Measurements from ENCODE around the gene IPCEF1. TPM values are rescaled to one million over a fixed set of nuclear protein-coding genes. Genes with fewer than 3 reads are reported as not detected.

Gene IPCEF1
- total and polyA plus RNA-seq, 2 experiments from 2014 or later: not detected

DNA sequence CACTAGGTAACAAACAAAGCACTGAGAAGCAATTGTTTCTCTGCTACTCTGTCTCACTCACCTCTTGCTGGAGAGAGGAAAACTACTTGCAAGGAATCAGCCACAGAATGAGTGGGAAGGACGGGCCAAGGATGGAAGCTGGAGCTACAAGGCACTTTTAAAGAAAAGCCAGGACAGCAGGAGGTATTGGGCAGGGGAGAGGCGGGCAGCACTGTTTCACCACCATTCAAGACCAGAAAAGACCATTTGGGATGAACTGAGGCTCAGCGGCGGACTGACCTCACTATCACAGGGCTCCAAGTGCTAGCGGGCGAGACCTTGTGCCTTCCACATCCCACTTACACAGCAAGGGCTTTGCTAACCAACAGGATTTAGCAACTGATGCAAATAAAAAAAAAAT is 137.4 kb downstream of the IPCEF1 start:
- Histone ChIP-seq H3K27me3 (replicated peaks; ENCODE audit: insufficient read depth) (no peaks in the 10 kb centered on the region), H3K4me3 (no peak overlapping the region), H3F3A (ENCODE audit: insufficient read depth) (no peaks in the 10 kb centered on the region), H3K9me2 (ENCODE audit: insufficient read depth) (no peaks in the 10 kb centered on the region), H4K20me1 (ENCODE audit: insufficient read depth) (no peaks in the 10 kb centered on the region), H3K4me1 (ENCODE audit: insufficient read depth) (no peaks in the 10 kb centered on the region), H3K4me2 (ENCODE audit: unreplicated experiment) (no peak overlapping the region), H2AFZ (no peak overlapping the region), H3K9ac (no peak overlapping the region), H3K27ac (no peak overlapping the region), H3K36me3 (ENCODE audit: low read depth) (no peaks in the 10 kb centered on the region), H3K9me3 (ENCODE audit: low read depth) (no peaks in the 10 kb centered on the region), H3K79me2 (ENCODE audit: insufficient read depth) (no peaks in the 10 kb centered on the region)
- no peak for TF ChIP-seq EZH2phosphoT487 (IDR thresholded peaks at IDR 0.05; ENCODE audit: insufficient read depth, low read depth)
- in situ Hi-C loops (cut with MboI): no loop called here
- 59 to 62% methylated on average over 6 of the region's 6 CpGs for WGBS, 2 experiments (ENCODE audit: low coverage in 1 of 2, low lambda C conversion rate in 2 of 2, missing lambda C conversion rate in 2 of 2)
- no peak for DNase-seq

DNA sequence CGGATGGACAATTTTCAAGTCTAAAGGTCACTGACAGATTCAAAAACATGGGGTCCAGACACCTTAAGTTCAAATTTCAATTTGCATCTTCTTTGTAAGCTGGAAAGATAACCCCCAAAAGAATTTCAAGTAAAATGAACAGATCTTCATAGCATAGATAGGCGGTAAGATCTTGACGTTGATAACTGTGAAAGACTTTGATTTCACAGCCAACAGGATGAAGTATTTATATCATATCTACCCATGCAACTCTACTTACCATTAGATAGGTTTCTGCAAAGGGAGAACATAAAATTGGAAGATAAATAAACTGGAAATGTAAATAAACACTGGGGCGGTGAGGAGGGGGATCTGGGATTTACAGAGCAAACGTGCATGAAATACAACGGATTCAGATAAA is 137.8 kb downstream of the IPCEF1 start:
- H3K27ac ChIP-seq: no peak overlapping the region
- no peaks in the 10 kb centered on the region for H3K9me3 ChIP-seq (ENCODE audit: low read depth)
- no peak overlapping the region for H3K4me2 ChIP-seq (ENCODE audit: unreplicated experiment)
- H3K4me3 ChIP-seq: no peak overlapping the region
- no peak for TF ChIP-seq EZH2 (IDR thresholded peaks at IDR 0.05; ENCODE audit: insufficient read depth, poor library complexity, severe bottlenecking)
- TF ChIP-seq EZH2phosphoT487 (IDR thresholded peaks at IDR 0.05; ENCODE audit: insufficient read depth, low read depth): no peak
- H2AFZ ChIP-seq: no peak overlapping the region
- H3K36me3 ChIP-seq (ENCODE audit: low read depth): no peaks in the 10 kb centered on the region
- H3K9me2 ChIP-seq (ENCODE audit: insufficient read depth): no peaks in the 10 kb centered on the region
- H3K9ac ChIP-seq: no peak overlapping the region
- no peaks in the 10 kb centered on the region for H3F3A ChIP-seq (ENCODE audit: insufficient read depth)
- 62 to 69% methylated on average over 6 of the region's 6 CpGs for WGBS, 2 experiments (ENCODE audit: low coverage in 1 of 2, low lambda C conversion rate in 2 of 2, missing lambda C conversion rate in 2 of 2)
- H4K20me1 ChIP-seq (ENCODE audit: insufficient read depth): no peaks in the 10 kb centered on the region
- H3K27me3 ChIP-seq (replicated peaks; ENCODE audit: insufficient read depth): no peaks in the 10 kb centered on the region
- no peaks in the 10 kb centered on the region for H3K4me1 ChIP-seq (ENCODE audit: insufficient read depth)
- no peaks in the 10 kb centered on the region for H3K79me2 ChIP-seq (ENCODE audit: insufficient read depth)
- DNase-seq: no peak
- in situ Hi-C loops (cut with MboI): no loop called here

DNA sequence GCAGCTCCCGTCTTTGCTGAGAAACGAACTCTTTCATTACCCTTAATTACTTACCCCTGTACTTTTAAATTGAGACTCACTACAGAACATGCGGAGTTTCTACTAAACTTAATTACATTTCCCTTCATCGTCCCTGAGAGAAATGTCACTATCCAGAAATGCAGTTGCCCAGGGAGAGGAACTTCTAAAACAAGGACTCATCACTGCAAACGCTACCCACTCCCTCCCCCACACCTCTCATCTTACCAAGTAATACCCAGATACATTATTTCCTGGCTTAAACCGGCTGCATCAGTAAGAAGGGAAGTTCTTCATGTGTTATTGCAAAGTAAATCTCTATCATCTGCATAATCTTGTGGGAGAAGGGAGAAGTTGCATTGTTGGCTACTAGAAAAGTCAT is 138.3 kb downstream of the IPCEF1 start:
- H3K4me1 ChIP-seq (ENCODE audit: insufficient read depth): no peaks in the 10 kb centered on the region
- 33 to 35% methylated on average over 6 of the region's 6 CpGs for WGBS, 2 experiments (ENCODE audit: low coverage in 1 of 2, low lambda C conversion rate in 2 of 2, missing lambda C conversion rate in 2 of 2)
- in situ Hi-C loops (cut with MboI): no loop called here

DNA sequence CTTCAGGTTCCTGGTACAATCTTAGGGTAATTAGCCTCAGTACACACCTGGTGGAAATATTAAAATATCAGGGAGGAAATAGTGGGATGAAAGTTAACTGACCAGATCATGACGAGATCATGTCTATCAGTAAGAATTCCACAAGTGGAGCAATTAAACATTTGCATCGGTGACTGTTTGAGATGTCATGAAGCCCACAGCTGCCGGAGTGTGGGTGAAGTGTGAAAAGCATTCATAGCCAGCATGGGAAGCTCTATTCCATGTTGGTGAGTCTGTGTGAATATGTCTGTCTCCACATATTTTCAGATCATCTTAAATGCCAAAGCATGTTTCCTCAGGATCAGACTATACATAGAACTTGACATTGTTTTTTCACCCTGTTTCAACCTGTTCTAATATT is 142.8 kb downstream of the IPCEF1 start:
- no peak overlapping the region for H2AFZ ChIP-seq
- no peaks in the 10 kb centered on the region for H3K27me3 ChIP-seq (replicated peaks; ENCODE audit: insufficient read depth)
- no peaks in the 10 kb centered on the region for H3K4me1 ChIP-seq (ENCODE audit: insufficient read depth)
- no peak for TF ChIP-seq EZH2 (IDR thresholded peaks at IDR 0.05; ENCODE audit: insufficient read depth, poor library complexity, severe bottlenecking)
- no peak for TF ChIP-seq EZH2phosphoT487 (IDR thresholded peaks at IDR 0.05; ENCODE audit: insufficient read depth, low read depth)
- H4K20me1 ChIP-seq (ENCODE audit: insufficient read depth): no peaks in the 10 kb centered on the region
- H3K36me3 ChIP-seq (ENCODE audit: low read depth): no peaks in the 10 kb centered on the region
- no peaks in the 10 kb centered on the region for H3K79me2 ChIP-seq (ENCODE audit: insufficient read depth)
- in situ Hi-C loops (cut with MboI): no loop called here
- H3K27ac ChIP-seq: no peak overlapping the region
- H3K9ac ChIP-seq: no peak overlapping the region
- H3K4me2 ChIP-seq (ENCODE audit: unreplicated experiment): no peak overlapping the region
- no peak for DNase-seq
- H3F3A ChIP-seq (ENCODE audit: insufficient read depth): no peaks in the 10 kb centered on the region
- no peaks in the 10 kb centered on the region for H3K9me3 ChIP-seq (ENCODE audit: low read depth)
- no peak overlapping the region for H3K4me3 ChIP-seq
- WGBS, 2 experiments (ENCODE audit: low coverage in 1 of 2, low lambda C conversion rate in 2 of 2, missing lambda C conversion rate in 2 of 2): 46 to 52% methylated on average over 3 of the region's 3 CpGs
- H3K9me2 ChIP-seq (ENCODE audit: insufficient read depth): no peaks in the 10 kb centered on the region

More for the DNA sequence above, 138.3 kb downstream of the IPCEF1 start:
- Histone ChIP-seq H3K36me3 (ENCODE audit: low read depth) (no peaks in the 10 kb centered on the region), H3K4me2 (ENCODE audit: unreplicated experiment) (no peak overlapping the region), H3K79me2 (ENCODE audit: insufficient read depth) (no peaks in the 10 kb centered on the region), H3K27ac (no peak overlapping the region), H3K9me2 (ENCODE audit: insufficient read depth) (no peaks in the 10 kb centered on the region), H4K20me1 (ENCODE audit: insufficient read depth) (no peaks in the 10 kb centered on the region), H3F3A (ENCODE audit: insufficient read depth) (no peaks in the 10 kb centered on the region), H3K27me3 (replicated peaks; ENCODE audit: insufficient read depth) (no peaks in the 10 kb centered on the region), H3K4me3 (no peak overlapping the region), H2AFZ (no peak overlapping the region), H3K9me3 (ENCODE audit: low read depth) (no peaks in the 10 kb centered on the region), H3K9ac (no peak overlapping the region)
- TF ChIP-seq EZH2 (IDR thresholded peaks at IDR 0.05; ENCODE audit: insufficient read depth, poor library complexity, severe bottlenecking) (no peak), EZH2phosphoT487 (IDR thresholded peaks at IDR 0.05; ENCODE audit: insufficient read depth, low read depth) (no peak)
- DNase-seq: no peak

DNA sequence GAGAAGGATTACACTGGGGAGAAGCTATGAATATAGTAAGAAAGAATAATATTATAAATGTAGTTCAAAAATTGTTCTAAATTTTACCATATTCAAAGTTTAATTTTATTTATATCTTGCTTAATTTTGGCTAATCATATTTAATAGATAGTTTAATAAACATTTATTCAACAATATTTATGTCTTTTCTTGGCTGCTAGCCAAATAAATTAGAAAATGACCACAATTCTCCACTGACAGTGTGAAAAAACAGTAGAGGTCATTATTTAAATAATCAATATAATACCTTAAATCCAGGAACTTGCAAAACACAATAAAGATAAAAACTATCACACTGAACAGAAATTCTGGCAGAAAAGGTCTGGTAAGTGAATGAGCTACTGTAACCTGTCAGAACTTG is 145.9 kb downstream of the IPCEF1 start:
- no peaks in the 10 kb centered on the region for H3K4me1 ChIP-seq (ENCODE audit: insufficient read depth)
- no peaks in the 10 kb centered on the region for H3K9me2 ChIP-seq (ENCODE audit: insufficient read depth)
- no peaks in the 10 kb centered on the region for H3F3A ChIP-seq (ENCODE audit: insufficient read depth)
- no peak overlapping the region for H3K4me3 ChIP-seq
- no peak overlapping the region for H3K27ac ChIP-seq
- H3K9ac ChIP-seq: no peak overlapping the region
- DNase-seq: no peak
- no peak overlapping the region for H2AFZ ChIP-seq
- H3K4me2 ChIP-seq (ENCODE audit: unreplicated experiment): no peak overlapping the region
- no peaks in the 10 kb centered on the region for H3K27me3 ChIP-seq (replicated peaks; ENCODE audit: insufficient read depth)
- TF ChIP-seq EZH2phosphoT487 (IDR thresholded peaks at IDR 0.05; ENCODE audit: insufficient read depth, low read depth) (no peak), EZH2 (IDR thresholded peaks at IDR 0.05; ENCODE audit: insufficient read depth, poor library complexity, severe bottlenecking) (no peak)
- H3K79me2 ChIP-seq (ENCODE audit: insufficient read depth): no peaks in the 10 kb centered on the region
- no peaks in the 10 kb centered on the region for H4K20me1 ChIP-seq (ENCODE audit: insufficient read depth)
- no peaks in the 10 kb centered on the region for H3K9me3 ChIP-seq (ENCODE audit: low read depth)
- in situ Hi-C loops (cut with MboI): no loop called here
- H3K36me3 ChIP-seq (ENCODE audit: low read depth): no peaks in the 10 kb centered on the region

All from GM23248 (cell line).